ENCODE results near the gene ARHGEF7.

Gene ARHGEF7

GRCh38 chr13:111322916-111323331 is 207.8 kb downstream of the ARHGEF7 start:
- peaks cover 1 to 5% of the 10 kb centered on the region in 2 donors for H3K4me1 Mint-ChIP-seq (ENCODE audit: low read depth in 2 of 2)
- H3K9me3 Mint-ChIP-seq, result no peaks in the 10 kb centered on the region
- no peak overlapping the region for H3K4me3 Mint-ChIP-seq
- no peak overlapping the region for H3K27ac Mint-ChIP-seq
- no peaks in the 10 kb centered on the region for H3K36me3 Mint-ChIP-seq (ENCODE audit: insufficient read depth)
- DNase-seq, result no peak
- H3K27me3 Mint-ChIP-seq, result peaks cover 0 to 6% of the 10 kb centered on the region in 2 donors
- no peak for ATAC-seq (replicated peaks)

- Mint-ChIP-seq H3K27ac (no peak overlapping the region), H3K27me3 (peaks cover 0 to 6% of the 10 kb centered on the region in 2 donors), H3K4me3 (no peak overlapping the region), H3K9me3 (no peaks in the 10 kb centered on the region), H3K4me1 (ENCODE audit: low read depth in 2 of 2) (peaks cover 1 to 5% of the 10 kb centered on the region in 2 donors), H3K36me3 (ENCODE audit: insufficient read depth) (no peaks in the 10 kb centered on the region)
- ATAC-seq (replicated peaks) (no peak), DNase-seq (no peak)
Measured at GRCh38 chr13:111323549-111323948, 208.4 kb downstream of the ARHGEF7 start.

- H3K4me1 Mint-ChIP-seq (ENCODE audit: low read depth in 2 of 2), result peaks cover 1 to 5% of the 10 kb centered on the region in 2 donors
Measured at GRCh38 chr13:111323950-111324651, 209.0 kb downstream of the ARHGEF7 start.

GRCh38 chr13:111324736-111325135 is 209.6 kb downstream of the ARHGEF7 start:
- Mint-ChIP-seq H3K4me1 (ENCODE audit: low read depth in 2 of 2) (peaks cover 1 to 5% of the 10 kb centered on the region in 2 donors), H3K36me3 (ENCODE audit: insufficient read depth) (peaks cover 3% of the 10 kb centered on the region), H3K27me3 (peaks cover 0 to 6% of the 10 kb centered on the region in 2 donors), H3K4me3 (no peak overlapping the region), H3K9me3 (no peaks in the 10 kb centered on the region), H3K27ac (no peak overlapping the region)
- ATAC-seq (replicated peaks) (no peak), DNase-seq (no peak)

More at GRCh38 chr13:111323950-111324651, 209.0 kb downstream of the ARHGEF7 start:
- H3K27me3 Mint-ChIP-seq, result peaks cover 0 to 6% of the 10 kb centered on the region in 2 donors
- no peak for DNase-seq
- H3K4me3 Mint-ChIP-seq, result no peak overlapping the region
- peaks cover 3% of the 10 kb centered on the region for H3K36me3 Mint-ChIP-seq (ENCODE audit: insufficient read depth)
- H3K9me3 Mint-ChIP-seq, result no peaks in the 10 kb centered on the region
- H3K27ac Mint-ChIP-seq, result peak overlapping the region in 1 of 2 donors; percentile 34
- no peak for ATAC-seq (replicated peaks)

- Mint-ChIP-seq H3K27ac (no peak overlapping the region), H3K36me3 (ENCODE audit: insufficient read depth) (peaks cover 3% of the 10 kb centered on the region), H3K4me1 (ENCODE audit: low read depth in 2 of 2) (peaks cover 1 to 5% of the 10 kb centered on the region in 2 donors), H3K9me3 (no peaks in the 10 kb centered on the region), H3K27me3 (peaks cover 0 to 6% of the 10 kb centered on the region in 2 donors), H3K4me3 (no peak overlapping the region)
- no peak for DNase-seq
- no peak for ATAC-seq (replicated peaks)
Measured at GRCh38 chr13:111325146-111325890, 210.2 kb downstream of the ARHGEF7 start.

GRCh38 chr13:111325941-111326620 is 211.0 kb downstream of the ARHGEF7 start:
- Mint-ChIP-seq H3K4me3 (no peak overlapping the region), H3K36me3 (ENCODE audit: insufficient read depth) (peaks cover 3% of the 10 kb centered on the region), H3K27me3 (peaks cover 0 to 6% of the 10 kb centered on the region in 2 donors), H3K9me3 (no peaks in the 10 kb centered on the region), H3K4me1 (ENCODE audit: low read depth in 2 of 2) (peaks cover 1 to 5% of the 10 kb centered on the region in 2 donors), H3K27ac (no peak overlapping the region)
- ATAC-seq (replicated peaks), result no peak
- DNase-seq, result no peak

- peaks cover 1 to 5% of the 10 kb centered on the region in 2 donors for H3K4me1 Mint-ChIP-seq (ENCODE audit: low read depth in 2 of 2)
- no peak overlapping the region for H3K27ac Mint-ChIP-seq
- no peak overlapping the region for H3K4me3 Mint-ChIP-seq
- peaks cover 3% of the 10 kb centered on the region for H3K36me3 Mint-ChIP-seq (ENCODE audit: insufficient read depth)
- no peak for ATAC-seq (replicated peaks)
- H3K27me3 Mint-ChIP-seq, result peaks cover 0 to 6% of the 10 kb centered on the region in 2 donors
- no peaks in the 10 kb centered on the region for H3K9me3 Mint-ChIP-seq
- no peak for DNase-seq
Measured at GRCh38 chr13:111326621-111326965, 211.5 kb downstream of the ARHGEF7 start.

- peaks cover 1 to 5% of the 10 kb centered on the region in 2 donors for H3K4me1 Mint-ChIP-seq (ENCODE audit: low read depth in 2 of 2)
- peaks cover 0 to 6% of the 10 kb centered on the region in 2 donors for H3K27me3 Mint-ChIP-seq
Measured at GRCh38 chr13:111326981-111327642, 212.0 kb downstream of the ARHGEF7 start.

GRCh38 chr13:111327730-111328573 is 212.8 kb downstream of the ARHGEF7 start:
- H3K36me3 Mint-ChIP-seq (ENCODE audit: insufficient read depth), result peaks cover 3% of the 10 kb centered on the region
- DNase-seq (no peak), ATAC-seq (replicated peaks) (no peak)
- peaks cover 0 to 7% of the 10 kb centered on the region in 2 donors for H3K27me3 Mint-ChIP-seq
- no peak overlapping the region for H3K27ac Mint-ChIP-seq
- no peak overlapping the region for H3K4me3 Mint-ChIP-seq
- no peaks in the 10 kb centered on the region for H3K9me3 Mint-ChIP-seq
- H3K4me1 Mint-ChIP-seq (ENCODE audit: low read depth in 2 of 2), result peaks cover 1 to 5% of the 10 kb centered on the region in 2 donors

More at GRCh38 chr13:111326981-111327642, 212.0 kb downstream of the ARHGEF7 start:
- ATAC-seq (replicated peaks) (no peak), DNase-seq (no peak)
- H3K4me3 Mint-ChIP-seq, result no peak overlapping the region
- H3K27ac Mint-ChIP-seq, result no peak overlapping the region
- peaks cover 3% of the 10 kb centered on the region for H3K36me3 Mint-ChIP-seq (ENCODE audit: insufficient read depth)
- H3K9me3 Mint-ChIP-seq, result no peaks in the 10 kb centered on the region

GRCh38 chr13:111328574-111329410 is 213.7 kb downstream of the ARHGEF7 start:
- peaks cover 0 to 2% of the 10 kb centered on the region in 2 donors for H3K4me1 Mint-ChIP-seq (ENCODE audit: low read depth in 2 of 2)
- ATAC-seq (replicated peaks), result no peak

GRCh38 chr13:111329641-111330040 is 214.5 kb downstream of the ARHGEF7 start:
- DNase-seq, result no peak
- ATAC-seq (replicated peaks), result no peak
- Mint-ChIP-seq H3K36me3 (ENCODE audit: insufficient read depth) (peaks cover 3% of the 10 kb centered on the region), H3K27ac (no peak overlapping the region), H3K9me3 (no peaks in the 10 kb centered on the region), H3K4me3 (no peak overlapping the region), H3K27me3 (peaks cover 0 to 6% of the 10 kb centered on the region in 2 donors), H3K4me1 (ENCODE audit: low read depth in 2 of 2) (no peaks in the 10 kb centered on the region)

More at GRCh38 chr13:111328574-111329410, 213.7 kb downstream of the ARHGEF7 start:
- Mint-ChIP-seq H3K27ac (no peak overlapping the region), H3K4me3 (no peak overlapping the region), H3K27me3 (peaks cover 0 to 9% of the 10 kb centered on the region in 2 donors), H3K9me3 (no peaks in the 10 kb centered on the region), H3K36me3 (ENCODE audit: insufficient read depth) (peaks cover 3% of the 10 kb centered on the region)
- no peak for DNase-seq

Measured in effector memory CD8-positive, alpha-beta T cell (primary cell).